ENCODE data around the gene SERPINH1.

The SERPINH1 gene

GRCh38 chr11:75602951-75603350 is 40.9 kb downstream of the SERPINH1 start:
- DNase-seq: no peak

- DNase-seq: no peak
These were observed 42.0 kb downstream of the SERPINH1 start for GRCh38 chr11:75603791-75604736.

- no peak for DNase-seq
These were observed 44.0 kb downstream of the SERPINH1 start for GRCh38 chr11:75606099-75606498.

- DNase-seq: no peak
These were observed 49.8 kb downstream of the SERPINH1 start for GRCh38 chr11:75611823-75612222.

- DNase-seq: no peak
These were observed 53.7 kb downstream of the SERPINH1 start for GRCh38 chr11:75615751-75616150.

GRCh38 chr11:75616281-75616680 is 54.2 kb downstream of the SERPINH1 start:
- no peak for DNase-seq

Data from CD4-positive, alpha-beta T cell treated with Interleukin-1 beta for 1 hour (primary cell).